GM13977 (cell line): ENCODE data around the gene MICU1.

Experiments
- DNase-seq: peaks from one replicate; pipeline ENCODE4 v3.0.0; 2012; ENCODE audit warnings: low spot score
- in situ Hi-C: fragments of 300-500 bp; cut with MboI; formaldehyde crosslinking; loops from one replicate; pipeline ENCODE4 v1.12.0; 2022; ENCODE audit warnings: low sequenced_read_pairs, low pct_unique_long_range_greater_than_20kb, mixed read lengths, inconsistent platforms; ENCODE audit not compliant: unreplicated experiment
- TF ChIP-seq, protein P1 (sequence below): IDR thresholded peaks from 2 replicates; pipeline ENCODE4 v1.5.1; 2012; ENCODE audit warnings: mild to moderate bottlenecking, control low read depth; ENCODE audit not compliant: insufficient read depth; ENCODE audit errors: extremely low read depth, missing control alignments

The MICU1 gene

DNA sequence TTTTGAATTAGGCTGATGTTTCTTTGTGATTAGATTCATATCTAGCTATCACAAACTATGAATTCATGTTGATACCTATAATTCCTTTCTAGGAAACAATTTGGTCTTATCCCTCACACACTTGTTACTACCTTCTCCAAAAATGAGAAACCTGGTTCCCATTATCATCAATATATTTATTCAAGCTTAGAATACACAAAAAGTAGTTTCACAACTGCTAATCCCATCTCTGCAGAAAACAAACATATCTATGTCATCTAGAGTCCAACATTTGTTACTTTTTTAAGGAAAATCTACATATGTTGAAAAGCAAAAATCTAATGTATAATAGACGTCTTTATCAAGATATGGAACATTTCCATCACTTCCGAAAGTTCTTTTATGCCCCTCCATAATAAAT lies 110.4 kb downstream of the MICU1 start:
- DNase-seq: no peak
- TF ChIP-seq, protein P1, sequence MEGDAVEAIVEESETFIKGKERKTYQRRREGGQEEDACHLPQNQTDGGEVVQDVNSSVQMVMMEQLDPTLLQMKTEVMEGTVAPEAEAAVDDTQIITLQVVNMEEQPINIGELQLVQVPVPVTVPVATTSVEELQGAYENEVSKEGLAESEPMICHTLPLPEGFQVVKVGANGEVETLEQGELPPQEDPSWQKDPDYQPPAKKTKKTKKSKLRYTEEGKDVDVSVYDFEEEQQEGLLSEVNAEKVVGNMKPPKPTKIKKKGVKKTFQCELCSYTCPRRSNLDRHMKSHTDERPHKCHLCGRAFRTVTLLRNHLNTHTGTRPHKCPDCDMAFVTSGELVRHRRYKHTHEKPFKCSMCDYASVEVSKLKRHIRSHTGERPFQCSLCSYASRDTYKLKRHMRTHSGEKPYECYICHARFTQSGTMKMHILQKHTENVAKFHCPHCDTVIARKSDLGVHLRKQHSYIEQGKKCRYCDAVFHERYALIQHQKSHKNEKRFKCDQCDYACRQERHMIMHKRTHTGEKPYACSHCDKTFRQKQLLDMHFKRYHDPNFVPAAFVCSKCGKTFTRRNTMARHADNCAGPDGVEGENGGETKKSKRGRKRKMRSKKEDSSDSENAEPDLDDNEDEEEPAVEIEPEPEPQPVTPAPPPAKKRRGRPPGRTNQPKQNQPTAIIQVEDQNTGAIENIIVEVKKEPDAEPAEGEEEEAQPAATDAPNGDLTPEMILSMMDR: no peak
- in situ Hi-C loops: no loop called here

DNA sequence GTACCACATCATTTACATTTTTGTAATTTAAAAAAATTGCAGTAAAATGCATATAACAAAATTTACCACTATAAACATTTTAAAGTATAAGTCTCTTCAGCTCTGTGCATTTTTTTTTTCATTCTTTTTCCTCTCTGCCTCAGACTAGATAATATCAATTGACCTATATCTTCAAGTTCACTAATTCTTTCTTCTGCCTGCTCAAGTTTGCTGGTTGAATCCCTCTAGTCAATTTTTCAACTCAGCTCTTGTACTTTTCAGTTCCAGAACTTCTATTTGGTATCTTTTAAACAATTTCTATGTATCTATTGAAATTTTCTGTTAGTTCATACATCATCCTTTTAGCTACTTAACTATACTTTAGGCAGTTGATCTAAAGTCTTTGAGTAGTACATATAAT lies 112.0 kb downstream of the MICU1 start:
- no peak for DNase-seq
- in situ Hi-C loops: no loop called here
- TF ChIP-seq, protein P1: no peak

DNA sequence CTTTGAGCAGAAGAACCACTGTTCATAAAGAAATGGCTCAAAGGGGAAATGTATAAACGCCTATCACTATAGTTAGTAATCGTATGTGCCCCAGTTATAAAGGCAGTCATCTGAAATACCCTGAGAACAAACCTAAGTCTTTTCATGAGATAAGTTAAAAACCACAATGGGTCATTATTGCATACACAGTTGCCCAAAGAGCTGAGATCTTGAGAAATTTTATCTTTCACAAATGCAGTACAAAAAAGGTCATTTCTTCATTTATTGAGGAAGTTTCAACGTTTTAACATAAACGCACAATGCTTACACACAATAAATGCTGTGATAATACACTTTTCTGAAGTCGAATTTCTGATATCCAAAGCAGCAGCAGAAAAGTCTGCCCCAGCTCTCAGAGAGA lies 114.4 kb downstream of the MICU1 start:
- in situ Hi-C loops: no loop called here
- no peak for DNase-seq
- TF ChIP-seq, protein P1: no peak

DNA sequence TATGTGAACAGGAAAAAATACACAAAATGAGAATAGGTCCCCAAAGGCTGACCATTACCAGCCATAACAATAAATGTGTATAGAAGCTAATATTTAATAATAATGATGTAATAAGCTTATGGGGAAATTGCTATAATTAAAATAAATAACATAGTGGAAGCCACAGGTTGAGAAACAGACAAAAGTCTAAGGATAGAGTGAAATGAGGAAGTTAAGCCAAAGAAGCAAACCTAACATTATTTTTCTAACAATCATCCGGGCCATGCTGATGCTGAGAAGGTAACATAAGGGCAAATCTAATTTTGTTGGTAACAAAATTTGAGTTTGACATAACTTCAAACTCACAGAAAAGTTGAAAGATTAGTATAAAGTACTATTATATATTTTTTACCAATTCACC lies 115.9 kb downstream of the MICU1 start:
- TF ChIP-seq, protein P1: no peak
- in situ Hi-C loops: no loop called here
- no peak for DNase-seq

DNA sequence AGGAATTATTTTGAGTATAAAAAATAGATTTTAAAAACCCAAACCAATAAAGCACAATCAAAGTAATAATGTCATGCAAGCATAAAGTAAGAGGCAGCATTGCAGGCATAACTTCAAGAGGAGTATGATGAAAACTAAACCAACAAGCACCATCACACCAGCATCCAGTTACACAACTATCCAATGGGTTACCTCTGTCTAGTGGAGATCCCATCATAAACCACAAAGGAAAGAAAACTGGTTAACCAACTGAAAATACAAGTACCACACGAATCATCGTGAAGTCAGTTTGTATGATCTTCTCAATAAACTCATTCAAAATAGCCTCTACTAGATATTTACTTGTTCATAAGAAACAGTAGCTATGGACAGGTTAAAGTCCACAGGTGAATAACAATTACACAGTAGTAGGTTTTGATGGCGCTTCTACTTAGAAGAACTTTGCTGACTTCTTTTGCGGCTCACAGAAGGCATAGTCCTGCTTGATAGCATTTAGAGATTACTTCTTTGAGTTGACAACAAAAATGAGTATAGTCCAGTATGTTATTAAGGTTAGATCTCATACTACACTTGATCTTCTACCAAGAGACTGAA lies 116.6 kb downstream of the MICU1 start:
- TF ChIP-seq, protein P1: no peak
- DNase-seq: no peak
- in situ Hi-C loops: no loop called here

DNA sequence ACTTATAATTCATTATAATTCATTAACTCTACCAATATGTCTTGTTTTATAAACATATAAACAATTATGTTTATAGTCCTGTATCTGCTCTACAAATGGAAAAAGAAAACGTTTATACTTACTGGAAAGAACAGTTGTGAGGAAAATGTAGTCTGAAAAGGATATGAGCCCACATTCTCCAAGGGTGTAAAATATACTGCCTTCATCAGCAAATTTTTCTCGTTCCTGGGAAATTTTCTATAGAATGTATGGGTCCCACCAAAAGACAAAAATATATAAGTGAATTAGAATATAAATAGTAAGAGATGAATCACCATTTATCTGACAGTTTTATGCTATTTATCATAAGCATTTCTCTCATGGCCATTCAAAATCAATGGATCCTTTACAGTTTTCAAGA lies 117.8 kb downstream of the MICU1 start:
- DNase-seq: no peak
- in situ Hi-C loops: no loop called here
- TF ChIP-seq, protein P1: no peak

DNA sequence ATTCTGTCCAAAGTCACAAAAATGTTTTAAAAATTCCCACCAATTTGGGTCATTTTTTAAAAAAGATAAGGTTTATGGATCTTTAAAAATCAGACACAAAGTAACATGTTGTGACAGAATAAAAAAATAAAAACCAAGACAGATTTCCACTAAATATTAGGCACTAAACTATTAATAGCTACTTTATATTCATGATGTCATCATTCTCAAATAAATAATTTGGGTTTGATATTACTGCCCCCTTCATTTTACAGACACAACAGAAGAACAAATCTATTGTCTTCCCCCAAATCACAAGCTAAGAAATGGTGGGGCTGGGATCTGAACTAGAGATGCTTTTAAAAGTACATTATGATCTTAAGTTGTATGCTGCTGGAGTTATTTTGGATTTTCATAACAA lies 119.4 kb downstream of the MICU1 start:
- TF ChIP-seq, protein P1: no peak
- in situ Hi-C loops: no loop called here
- no peak for DNase-seq
